Testis (tissue), 2 donors: ENCODE data around the gene DLG2.

ENCODE experiments used
- POLR2A ChIP-seq: fragments of 450-650 bp; IDR thresholded peaks from one replicate; pipeline ENCODE4 v1.6.1; 2017; ENCODE audit warnings: antibody characterized with exemption, mild to moderate bottlenecking, moderate library complexity
- TF ChIP-seq, protein P1 (sequence below), 3 experiments: fragments of 450-650 bp in 2 of 3; fragments of 200-600 bp in 1 of 3; sonication (generic) in 1 of 3; IDR thresholded peaks; one replicate each; pipeline ENCODE4 v1.5.1; 2016 to 2019; ENCODE audit warnings: antibody characterized with exemption in 3 of 3, mild to moderate bottlenecking in 2 of 3, moderate library complexity in 1 of 3

GRCh38 chr11:83546368-83546767, 2080.8 kb downstream of the DLG2 start:
- TF ChIP-seq, protein P1, sequence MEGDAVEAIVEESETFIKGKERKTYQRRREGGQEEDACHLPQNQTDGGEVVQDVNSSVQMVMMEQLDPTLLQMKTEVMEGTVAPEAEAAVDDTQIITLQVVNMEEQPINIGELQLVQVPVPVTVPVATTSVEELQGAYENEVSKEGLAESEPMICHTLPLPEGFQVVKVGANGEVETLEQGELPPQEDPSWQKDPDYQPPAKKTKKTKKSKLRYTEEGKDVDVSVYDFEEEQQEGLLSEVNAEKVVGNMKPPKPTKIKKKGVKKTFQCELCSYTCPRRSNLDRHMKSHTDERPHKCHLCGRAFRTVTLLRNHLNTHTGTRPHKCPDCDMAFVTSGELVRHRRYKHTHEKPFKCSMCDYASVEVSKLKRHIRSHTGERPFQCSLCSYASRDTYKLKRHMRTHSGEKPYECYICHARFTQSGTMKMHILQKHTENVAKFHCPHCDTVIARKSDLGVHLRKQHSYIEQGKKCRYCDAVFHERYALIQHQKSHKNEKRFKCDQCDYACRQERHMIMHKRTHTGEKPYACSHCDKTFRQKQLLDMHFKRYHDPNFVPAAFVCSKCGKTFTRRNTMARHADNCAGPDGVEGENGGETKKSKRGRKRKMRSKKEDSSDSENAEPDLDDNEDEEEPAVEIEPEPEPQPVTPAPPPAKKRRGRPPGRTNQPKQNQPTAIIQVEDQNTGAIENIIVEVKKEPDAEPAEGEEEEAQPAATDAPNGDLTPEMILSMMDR (IDR thresholded peaks at IDR 0.05) = no peak
- no peak for TF ChIP-seq POLR2A
